HepG2 (cell line): ENCODE data around the gene MIDN. TPM values are rescaled to one million over a fixed set of nuclear protein-coding genes. Genes with fewer than 3 reads are reported as not detected.
A peak's percentile ranks its signal among the peaks of the same experiment; 100 is the strongest.

ENCODE experiments used
- DZIP1 ChIP-seq: sonication (generic); formaldehyde crosslinking; IDR thresholded peaks from 2 replicates; pipeline ENCODE4 v1.5.0; 2020; ENCODE audit warnings: mild to moderate bottlenecking, missing genetic modification reagents
- HDAC2 ChIP-seq: sonication (generic); formaldehyde crosslinking; IDR thresholded peaks from 2 replicates; pipeline ENCODE4 v1.4.0; 2020; ENCODE audit warnings: missing genetic modification reagents
- HNF1B ChIP-seq: sonication (generic); formaldehyde crosslinking; IDR thresholded peaks from 2 replicates; pipeline ENCODE4 v1.5.1; 2020; ENCODE audit warnings: mild to moderate bottlenecking, moderate library complexity, missing genetic modification reagents
- KDM6A ChIP-seq: IDR thresholded peaks from 2 replicates; pipeline ENCODE4 v1.6.1; 2016; ENCODE audit warnings: low read depth
- MAZ ChIP-seq, 2 experiments: sonication (generic) in 1 of 2; formaldehyde crosslinking in 1 of 2; IDR thresholded peaks; 2 replicates each; pipeline versions ENCODE4 v1.5.0 to v1.6.1; 2012 to 2020; ENCODE audit warnings: low read depth in 2 of 2, mild to moderate bottlenecking in 2 of 2, borderline replicate concordance in 1 of 2, improper control_type of control experiment in 1 of 2, low read length in 1 of 2, missing genetic modification reagents in 1 of 2, moderate library complexity in 1 of 2
- PHF5A ChIP-seq: IDR thresholded peaks from one replicate; pipeline ENCODE4 v1.6.1; 2018; ENCODE audit warnings: low read depth, missing genetic modification reagents; ENCODE audit not compliant: unreplicated experiment
- RAD21 ChIP-seq: fragments of 450-650 bp; formaldehyde crosslinking; IDR thresholded peaks from 2 replicates; pipeline ENCODE4 v1.5.0; 2020; ENCODE audit warnings: mild to moderate bottlenecking
- RERE ChIP-seq: IDR thresholded peaks from 2 replicates; pipeline ENCODE4 v1.6.1; 2016; ENCODE audit warnings: low read depth, missing genetic modification reagents, missing compliant biosample characterization
- SATB2 ChIP-seq: sonication (generic); formaldehyde crosslinking; IDR thresholded peaks from 2 replicates; pipeline ENCODE4 v1.5.0; 2020; ENCODE audit warnings: missing genetic modification reagents
- TOE1 ChIP-seq: sonication (generic); formaldehyde crosslinking; IDR thresholded peaks from 2 replicates; pipeline ENCODE4 v1.4.0; 2020; ENCODE audit warnings: mild to moderate bottlenecking, missing genetic modification reagents
- ZBTB34 ChIP-seq: sonication (generic); formaldehyde crosslinking; IDR thresholded peaks from 2 replicates; pipeline ENCODE4 v1.8.0; 2022; ENCODE audit warnings: mild to moderate bottlenecking, missing genetic modification reagents
- ZNF512B ChIP-seq: sonication (generic); formaldehyde crosslinking; IDR thresholded peaks from 2 replicates; pipeline ENCODE4 v1.5.1; 2020; ENCODE audit warnings: missing genetic modification reagents, mild to moderate bottlenecking, borderline replicate concordance
- ZNF607 ChIP-seq: sonication (generic); formaldehyde crosslinking; IDR thresholded peaks from 2 replicates; pipeline ENCODE4 v1.5.1; 2020; ENCODE audit warnings: missing genetic modification reagents, mild to moderate bottlenecking, borderline replicate concordance
- polyA plus RNA-seq, 8 experiments: library from polyadenylated mRNA; depleted of rRNA in 3 of 8; stranded (reverse) in 7 of 8; unstranded in 1 of 8; fragments of >200 nt; fragmentation: Illumina TruSeq in 4 of 8; extraction: Trizol in 4 of 8; gene quantifications; 2 replicates each; pipeline versions ENCODE4 v1.2.1 to v1.2.3, GENCODE V29; 2011 to 2016; ENCODE audit warnings: low read depth in 4 of 8, missing spikeins in 1 of 8, mixed read lengths in 1 of 8; ENCODE audit not compliant: insufficient read depth in 1 of 8
- total RNA-seq, 5 experiments: library from RNA; depleted of rRNA; stranded (reverse); fragments of >200 nt; fragmentation: Illumina TruSeq; extraction: Trizol; gene quantifications; 2 replicates each; pipeline ENCODE4 v1.2.3, GENCODE V29; 2016; ENCODE audit warnings: low read depth in 1 of 5

MIDN gene
- total and polyA plus RNA-seq, 2 of the 13 experiments (the other 11 are each of a cell fraction or from before 2014, with no cell fraction given), result 8.4 to 18.0 TPM

- TF ChIP-seq DZIP1 (CRISPR knock-in tag) (no peak), ZNF607 (CRISPR knock-in tag) (peak; percentile 70; the same call in 1 of the 2 replicates), KDM6A (CRISPR knock-in tag) (no peak), RAD21 (CRISPR knock-in tag) (no peak), PHF5A (CRISPR knock-in tag) (no peak), SATB2 (CRISPR knock-in tag) (no peak), TOE1 (CRISPR knock-in tag) (no peak), ZBTB34 (CRISPR knock-in tag) (no peak), ZNF512B (no peak), HNF1B (no peak), RERE (no peak), HDAC2 (CRISPR knock-in tag) (no peak; the same call in 1 of the 2 replicates), MAZ (IDR thresholded peaks at IDR 0.05; ENCODE audit: borderline replicate concordance, low read depth, low read length) (0 out of 2 replicates have a peak, but pooled peaks have one; percentile 76), MAZ (CRISPR knock-in tag; IDR thresholded peaks at IDR 0.05; ENCODE audit: low read depth) (peak; percentile 79)
Observed at GRCh38 chr19:1260749-1261537, 12.6 kb downstream of the MIDN start (continued).
